Right cardiac atrium (tissue), 5 donors: ENCODE results near the gene CDK19. TPM values are rescaled to one million over a fixed set of nuclear protein-coding genes. Genes with fewer than 3 reads are reported as not detected.
"Not testable (repeated sequence)": the region's sequence is repeated elsewhere in the genome, so short reads cannot be mapped to it uniquely, and the experiment has no call there.

ENCODE experiments used
- ATAC-seq, 2 donors: fragments of 200-7000 bp; cut with Tn5 transposase; one replicate each; pipeline versions ENCODE4 v1.8.0 to v1.9.1; 2020; ENCODE audit warnings: moderate library complexity in 2 of 2, mild to moderate bottlenecking in 1 of 2
- DNase-seq, 3 donors: peaks; one replicate each; pipeline ENCODE4 v3.0.0-alpha.2; 2020
- H3K27ac ChIP-seq: one replicate; pipeline ENCODE4 v1.5.1; 2013; ENCODE audit warnings: mild to moderate bottlenecking, low read length, control low read depth, moderate library complexity
- H3K27me3 ChIP-seq: one replicate; pipeline ENCODE4 v1.6.1; 2013; ENCODE audit not compliant: control insufficient read depth, insufficient read depth
- H3K4me1 ChIP-seq: one replicate; pipeline ENCODE4 v1.6.1; 2013; ENCODE audit warnings: low read length; ENCODE audit not compliant: control insufficient read depth, insufficient read depth
- H3K4me3 ChIP-seq: one replicate; pipeline ENCODE4 v1.5.1; 2013; ENCODE audit warnings: low read length, control low read depth
- H3K9me3 ChIP-seq: one replicate; pipeline ENCODE4 v1.6.1; 2013; ENCODE audit warnings: low read length; ENCODE audit not compliant: control insufficient read depth
- WGBS: extraction: QIAGEN DNeasy Blood & Tissue Kit; methylation state at CpG from one replicate; pipeline ENCODE4 v1.1.7; 2013; 5-methylcytosine and 5-hydroxymethylcytosine counted together
- intact Hi-C, 4 donors: fragments of 100-400 bp; cut with DNase I; formaldehyde crosslinking; loops; one replicate each; pipeline versions ENCODE4 v1.11.0 to v1.14.0; 2022 to 2023
- polyA plus RNA-seq: library from polyadenylated mRNA; stranded (reverse); fragments of 200-250 nt; gene quantifications from one replicate; pipeline ENCODE4 v1.2.3, GENCODE V29; 2013
- total RNA-seq, 4 donors: library from RNA; stranded (reverse); fragmentation: NEBNext Ultra II Directional; extraction: Animal tissue kit (Norgen Biotek cat#: 25700); gene quantifications; one replicate each; pipeline ENCODE4 v1.2.1, GENCODE V29; 2021
- donor health status: healthy with polysubstance abuse.
- donor health status: DM: no; HTN: yes; CAD: no.
- donor health status: DM: no; HTN: no; CAD: no.
- donor health status: DM: no; HTN: yes; CAD: no; lungs with severe emphysema.
- donor health status: DM: yes; HTN: yes; CAD: no.

Gene CDK19
- total and polyA plus RNA-seq, 5 donors = 4.8 to 10.8 (median 9.8) TPM

GRCh38 chr6:110728501-110728900 is 86.8 kb downstream of the CDK19 start:
- ATAC-seq (no peak), DNase-seq (no peak)
- no peak overlapping the region for H3K4me3 ChIP-seq
- no peaks in the 10 kb centered on the region for H3K9me3 ChIP-seq
- H3K27me3 ChIP-seq = no peaks in the 10 kb centered on the region
- WGBS = 96% methylated on average over 1 of the region's 1 CpG
- no peak overlapping the region for H3K27ac ChIP-seq
- intact Hi-C loops = no loop called here
- H3K4me1 ChIP-seq = no peaks in the 10 kb centered on the region

- intact Hi-C loops = no loop called here
- H3K9me3 ChIP-seq = no peaks in the 10 kb centered on the region
- ATAC-seq (no peak), DNase-seq (no peak)
- no peaks in the 10 kb centered on the region for H3K4me1 ChIP-seq
- H3K27me3 ChIP-seq = no peaks in the 10 kb centered on the region
- no peak overlapping the region for H3K4me3 ChIP-seq
- H3K27ac ChIP-seq = no peak overlapping the region
- 95% methylated on average over 3 of the region's 3 CpGs for WGBS
Measured at GRCh38 chr6:110723017-110723416, 92.3 kb downstream of the CDK19 start.

GRCh38 chr6:110720066-110720465 is 95.2 kb downstream of the CDK19 start:
- Histone ChIP-seq H3K9me3 (no peaks in the 10 kb centered on the region), H3K27ac (no peak overlapping the region), H3K27me3 (no peaks in the 10 kb centered on the region), H3K4me1 (no peaks in the 10 kb centered on the region), H3K4me3 (no peak overlapping the region)
- DNase-seq (no peak), ATAC-seq (no peak)
- WGBS = 95% methylated on average over 3 of the region's 3 CpGs
- intact Hi-C loops = no loop called here

DNA sequence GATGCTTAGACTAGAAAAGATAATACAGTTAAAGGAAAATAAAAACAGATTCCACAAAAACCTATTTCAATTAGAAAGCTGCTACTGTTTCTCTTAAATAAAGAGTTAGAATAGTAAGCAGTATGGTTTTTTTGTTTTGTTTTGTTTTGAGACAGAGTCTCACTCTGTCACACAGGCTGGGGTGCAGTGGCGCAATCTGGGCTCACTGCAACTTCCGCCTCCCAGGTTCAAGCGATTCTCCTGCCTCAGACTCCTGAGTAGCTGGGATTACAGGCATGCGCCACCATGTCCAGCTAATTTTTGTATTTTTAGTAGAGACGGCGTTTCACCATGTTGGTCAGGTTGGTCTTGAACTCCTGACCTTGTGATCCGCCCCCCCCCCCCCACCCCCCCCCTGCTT is 95.7 kb downstream of the CDK19 start:
- H3K9me3 ChIP-seq, H3K27me3 ChIP-seq, ATAC-seq, H3K27ac ChIP-seq, DNase-seq, intact Hi-C loops, H3K4me3 ChIP-seq, H3K4me1 ChIP-seq: not testable (repeated sequence)
- 94% methylated on average over 7 of the region's 7 CpGs for WGBS

GRCh38 chr6:110714143-110714542 is 101.1 kb downstream of the CDK19 start:
- DNase-seq = no peak
- WGBS = 96% methylated on average over 1 of the region's 1 CpG

GRCh38 chr6:110712238-110712637 is 103.0 kb downstream of the CDK19 start:
- intact Hi-C loops = no loop called here
- Histone ChIP-seq H3K27ac (no peak overlapping the region), H3K9me3 (no peaks in the 10 kb centered on the region), H3K4me1 (no peaks in the 10 kb centered on the region), H3K4me3 (no peak overlapping the region), H3K27me3 (no peaks in the 10 kb centered on the region)
- no peak for DNase-seq
- ATAC-seq = no peak
- WGBS = 95% methylated on average over 3 of the region's 3 CpGs

More at GRCh38 chr6:110714143-110714542, 101.1 kb downstream of the CDK19 start:
- no peaks in the 10 kb centered on the region for H3K9me3 ChIP-seq
- no peak overlapping the region for H3K4me3 ChIP-seq
- intact Hi-C loops = no loop called here
- ATAC-seq = no peak
- H3K27me3 ChIP-seq = no peaks in the 10 kb centered on the region
- no peak overlapping the region for H3K27ac ChIP-seq
- no peaks in the 10 kb centered on the region for H3K4me1 ChIP-seq

DNA sequence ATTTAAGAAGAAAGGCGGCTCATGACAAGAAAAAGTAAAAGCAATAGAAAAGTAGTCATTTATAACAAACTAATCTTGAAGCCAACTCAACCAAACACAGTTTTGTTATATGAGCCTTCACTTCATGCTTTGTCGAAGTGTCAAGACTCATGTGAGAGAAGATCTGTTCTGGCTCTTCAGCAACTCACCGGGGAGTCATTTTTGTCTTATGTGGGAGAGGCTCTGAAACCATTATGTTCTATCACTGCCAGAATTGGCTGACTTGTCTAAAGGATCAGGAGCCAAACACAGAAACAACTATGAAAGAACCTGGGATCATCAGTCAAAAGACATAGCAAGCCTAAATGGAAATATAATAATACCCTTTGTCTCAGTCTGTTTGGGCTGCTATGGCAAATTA is 105.2 kb downstream of the CDK19 start:
- intact Hi-C loops = no loop called here
- Histone ChIP-seq H3K4me1 (no peaks in the 10 kb centered on the region), H3K4me3 (no peak overlapping the region), H3K9me3 (no peaks in the 10 kb centered on the region), H3K27ac (no peak overlapping the region), H3K27me3 (no peaks in the 10 kb centered on the region)
- 69% methylated on average over 3 of the region's 3 CpGs for WGBS
- ATAC-seq (no peak), DNase-seq (no peak)

GRCh38 chr6:110708295-110708950 is 106.8 kb downstream of the CDK19 start:
- H3K4me1 ChIP-seq = no peaks in the 10 kb centered on the region
- H3K4me3 ChIP-seq = no peak overlapping the region
- no peak overlapping the region for H3K27ac ChIP-seq
- ATAC-seq (no peak), DNase-seq (no peak)
- intact Hi-C loops = no loop called here
- no peaks in the 10 kb centered on the region for H3K9me3 ChIP-seq
- whole genome bisulfite sequencing = 89% methylated on average over 2 of the region's 2 CpGs
- no peaks in the 10 kb centered on the region for H3K27me3 ChIP-seq

- Histone ChIP-seq H3K4me3 (no peak overlapping the region), H3K4me1 (no peaks in the 10 kb centered on the region), H3K9me3 (no peaks in the 10 kb centered on the region), H3K27me3 (no peaks in the 10 kb centered on the region), H3K27ac (no peak overlapping the region)
- 86% methylated on average over 5 of the region's 5 CpGs for WGBS
- ATAC-seq = no peak
- DNase-seq = no peak
- intact Hi-C loops = no loop called here
Measured at GRCh38 chr6:110705543-110705942, 109.7 kb downstream of the CDK19 start.

GRCh38 chr6:110703906-110704594 is 111.2 kb downstream of the CDK19 start:
- Histone ChIP-seq H3K9me3 (no peaks in the 10 kb centered on the region), H3K27me3 (no peaks in the 10 kb centered on the region), H3K4me3 (no peak overlapping the region), H3K4me1 (no peaks in the 10 kb centered on the region), H3K27ac (no peak overlapping the region)
- intact Hi-C loops = no loop called here
- no peak for DNase-seq
- no peak for ATAC-seq

- intact Hi-C loops = no loop called here
- DNase-seq (no peak), ATAC-seq (no peak)
- H3K4me3 ChIP-seq = no peak overlapping the region
- H3K9me3 ChIP-seq = no peaks in the 10 kb centered on the region
- 41% methylated on average over 2 of the region's 2 CpGs for WGBS
- no peak overlapping the region for H3K27ac ChIP-seq
- H3K27me3 ChIP-seq = no peaks in the 10 kb centered on the region
- H3K4me1 ChIP-seq = no peaks in the 10 kb centered on the region
Measured at GRCh38 chr6:110703010-110703905, 112.0 kb downstream of the CDK19 start.
